C4-2B (cell line): Measurements from ENCODE around the gene CEP68.

Experiments
- H3K27ac ChIP-seq: fragments of 450-650 bp; 2 replicates; pipeline ENCODE4 v1.5.1; 2017
- ZFX ChIP-seq: fragments of 450-650 bp; IDR thresholded peaks from 2 replicates; pipeline ENCODE4 v1.6.1; 2017
- TF ChIP-seq, protein P1 (sequence below): fragments of 450-650 bp; conservative IDR thresholded peaks from 2 replicates; pipeline ENCODE4 v1.5.1; 2017; ENCODE audit warnings: mild to moderate bottlenecking

Gene CEP68

GRCh38 chr2:65040400-65041261 is 15.6 kb upstream of the CEP68 start:
- no peak overlapping the region for H3K27ac ChIP-seq
- no peak for TF ChIP-seq ZFX
- TF ChIP-seq, protein P1, sequence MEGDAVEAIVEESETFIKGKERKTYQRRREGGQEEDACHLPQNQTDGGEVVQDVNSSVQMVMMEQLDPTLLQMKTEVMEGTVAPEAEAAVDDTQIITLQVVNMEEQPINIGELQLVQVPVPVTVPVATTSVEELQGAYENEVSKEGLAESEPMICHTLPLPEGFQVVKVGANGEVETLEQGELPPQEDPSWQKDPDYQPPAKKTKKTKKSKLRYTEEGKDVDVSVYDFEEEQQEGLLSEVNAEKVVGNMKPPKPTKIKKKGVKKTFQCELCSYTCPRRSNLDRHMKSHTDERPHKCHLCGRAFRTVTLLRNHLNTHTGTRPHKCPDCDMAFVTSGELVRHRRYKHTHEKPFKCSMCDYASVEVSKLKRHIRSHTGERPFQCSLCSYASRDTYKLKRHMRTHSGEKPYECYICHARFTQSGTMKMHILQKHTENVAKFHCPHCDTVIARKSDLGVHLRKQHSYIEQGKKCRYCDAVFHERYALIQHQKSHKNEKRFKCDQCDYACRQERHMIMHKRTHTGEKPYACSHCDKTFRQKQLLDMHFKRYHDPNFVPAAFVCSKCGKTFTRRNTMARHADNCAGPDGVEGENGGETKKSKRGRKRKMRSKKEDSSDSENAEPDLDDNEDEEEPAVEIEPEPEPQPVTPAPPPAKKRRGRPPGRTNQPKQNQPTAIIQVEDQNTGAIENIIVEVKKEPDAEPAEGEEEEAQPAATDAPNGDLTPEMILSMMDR = peak; percentile 82

GRCh38 chr2:65043001-65043400 is 13.2 kb upstream of the CEP68 start:
- H3K27ac ChIP-seq = no peak overlapping the region
- no peak for TF ChIP-seq ZFX
- TF ChIP-seq, protein P1 = no peak

GRCh38 chr2:65044097-65044735 is 12.0 kb upstream of the CEP68 start:
- no peak overlapping the region for H3K27ac ChIP-seq
- TF ChIP-seq, protein P1 = no peak
- TF ChIP-seq ZFX = no peak

DNA sequence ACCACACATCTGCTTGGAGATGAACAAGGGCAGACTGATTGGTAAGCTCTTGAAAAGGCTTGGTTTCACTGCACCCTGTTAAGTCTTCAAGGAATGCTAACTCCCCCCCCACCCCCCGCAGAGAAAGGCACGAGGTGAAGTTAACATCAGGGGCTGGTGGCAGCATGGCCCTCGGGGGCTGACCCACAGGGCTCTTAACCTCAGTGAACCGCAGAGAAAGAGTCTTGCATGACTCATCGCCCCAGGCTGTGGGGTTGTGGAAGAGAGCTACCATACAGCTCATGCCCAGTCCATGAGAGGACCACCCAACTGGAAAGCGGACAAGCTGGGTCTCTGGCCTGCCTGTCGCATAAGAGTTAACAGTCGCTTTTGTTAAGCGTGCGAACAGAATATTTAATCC is 10.6 kb upstream of the CEP68 start:
- no peak overlapping the region for H3K27ac ChIP-seq
- no peak for TF ChIP-seq ZFX
- TF ChIP-seq, protein P1 = no peak

- H3K27ac ChIP-seq = no peak overlapping the region
- TF ChIP-seq, protein P1 = no peak
- TF ChIP-seq ZFX = no peak
Observed at GRCh38 chr2:65046633-65047407, 9.4 kb upstream of the CEP68 start.

DNA sequence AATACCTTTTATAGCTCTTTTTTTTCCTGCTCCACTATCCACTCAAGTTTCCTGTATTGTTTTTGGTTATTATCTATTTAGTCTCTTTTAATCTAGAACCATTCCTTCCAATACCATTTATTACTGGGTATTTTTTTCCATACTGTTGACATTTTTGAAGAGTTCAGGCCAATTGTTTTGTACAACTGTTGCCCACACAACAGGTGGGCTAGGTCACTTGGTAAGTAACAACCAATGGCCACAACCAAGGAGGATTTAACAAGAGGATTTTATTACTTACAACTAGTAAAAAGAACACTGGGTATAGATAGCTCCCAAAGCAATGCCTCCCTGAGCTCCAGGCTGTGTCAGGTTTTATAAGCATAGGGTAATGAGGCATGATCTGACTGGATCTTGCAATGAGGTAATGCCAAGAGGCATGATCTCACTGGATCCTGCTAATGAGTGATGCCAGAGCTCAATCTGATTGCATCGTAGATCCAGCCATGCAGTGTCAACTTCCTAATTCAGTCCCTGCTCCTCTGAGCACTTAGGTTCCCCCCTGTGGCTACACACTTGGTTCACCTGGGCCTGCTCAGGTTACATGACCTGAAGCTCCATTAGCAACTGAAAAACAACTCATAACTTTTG is 7.1 kb upstream of the CEP68 start:
- no peak overlapping the region for H3K27ac ChIP-seq
- TF ChIP-seq, protein P1 = no peak
- TF ChIP-seq ZFX = no peak
